Measurements from ENCODE around the gene WDR88. TPM values are rescaled to one million over a fixed set of nuclear protein-coding genes. Genes with fewer than 3 reads are reported as not detected.

Gene WDR88
- total RNA-seq = not detected

- intact Hi-C loops (cut with DNase I; ENCODE audit: low total_unique reads) = no loop called here
- 95% methylated on average over 32 to 43 of the region's 43 CpGs for WGBS, 2 donors
- H3K4me3 ChIP-seq (ENCODE audit: low read depth, poor library complexity, severe bottlenecking) = no peak within 1 kb of the TSS
- DNase-seq (ENCODE audit: low spot score in 2 of 2) = no peak
- no peak for TF ChIP-seq POLR2A (IDR thresholded peaks at IDR 0.05)
- TF ChIP-seq, protein P1, sequence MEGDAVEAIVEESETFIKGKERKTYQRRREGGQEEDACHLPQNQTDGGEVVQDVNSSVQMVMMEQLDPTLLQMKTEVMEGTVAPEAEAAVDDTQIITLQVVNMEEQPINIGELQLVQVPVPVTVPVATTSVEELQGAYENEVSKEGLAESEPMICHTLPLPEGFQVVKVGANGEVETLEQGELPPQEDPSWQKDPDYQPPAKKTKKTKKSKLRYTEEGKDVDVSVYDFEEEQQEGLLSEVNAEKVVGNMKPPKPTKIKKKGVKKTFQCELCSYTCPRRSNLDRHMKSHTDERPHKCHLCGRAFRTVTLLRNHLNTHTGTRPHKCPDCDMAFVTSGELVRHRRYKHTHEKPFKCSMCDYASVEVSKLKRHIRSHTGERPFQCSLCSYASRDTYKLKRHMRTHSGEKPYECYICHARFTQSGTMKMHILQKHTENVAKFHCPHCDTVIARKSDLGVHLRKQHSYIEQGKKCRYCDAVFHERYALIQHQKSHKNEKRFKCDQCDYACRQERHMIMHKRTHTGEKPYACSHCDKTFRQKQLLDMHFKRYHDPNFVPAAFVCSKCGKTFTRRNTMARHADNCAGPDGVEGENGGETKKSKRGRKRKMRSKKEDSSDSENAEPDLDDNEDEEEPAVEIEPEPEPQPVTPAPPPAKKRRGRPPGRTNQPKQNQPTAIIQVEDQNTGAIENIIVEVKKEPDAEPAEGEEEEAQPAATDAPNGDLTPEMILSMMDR (IDR thresholded peaks at IDR 0.05) = no peak
Observed at GRCh38 chr19:33132021-33132420, at the start of gene WDR88. Gene WDR88, plus strand, starts transcription at chr19:33132114. Its CDS starts 56 bp downstream, at chr19:33132170.

GRCh38 chr19:33085570-33086128, 46.3 kb upstream of the WDR88 start:
- intact Hi-C loops (cut with DNase I; ENCODE audit: low total_unique reads) = no loop called here
- no peak for DNase-seq (ENCODE audit: low spot score in 2 of 2)
- TF ChIP-seq, protein P1 (IDR thresholded peaks at IDR 0.05) = no peak
- TF ChIP-seq POLR2A (IDR thresholded peaks at IDR 0.05) = no peak
- H3K4me3 ChIP-seq (ENCODE audit: low read depth, poor library complexity, severe bottlenecking) = no peak overlapping the region
- 73 to 79% methylated on average over 3 of the region's 3 CpGs for WGBS, 2 donors

DNA sequence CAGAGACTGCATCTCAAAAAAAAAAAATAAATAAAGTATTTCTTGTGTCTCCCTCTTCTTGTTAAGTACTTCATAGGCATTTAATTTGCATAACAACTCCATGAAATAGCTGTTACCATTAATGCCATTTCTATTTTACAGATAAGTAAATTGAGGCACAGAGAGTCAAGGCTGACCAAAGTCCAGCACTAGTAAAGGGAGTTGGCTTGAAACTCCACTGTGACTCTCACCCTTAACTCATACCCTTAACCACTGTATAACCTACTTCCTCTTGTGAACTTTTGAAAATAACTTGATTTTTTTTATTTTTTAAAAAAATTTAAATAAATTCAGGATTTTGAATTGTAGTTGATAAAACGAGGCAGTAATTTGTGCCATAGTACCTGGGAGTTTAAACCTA, 45.0 kb upstream of the WDR88 start:
- intact Hi-C loops (cut with DNase I; ENCODE audit: low total_unique reads) = no loop called here
- DNase-seq (ENCODE audit: low spot score in 2 of 2) = no peak
- 76 to 83% methylated on average over 1 of the region's 1 CpG for WGBS, 2 donors
- TF ChIP-seq POLR2A (IDR thresholded peaks at IDR 0.05) = no peak
- TF ChIP-seq, protein P1 (IDR thresholded peaks at IDR 0.05) = no peak
- no peak overlapping the region for H3K4me3 ChIP-seq (ENCODE audit: low read depth, poor library complexity, severe bottlenecking)

DNA sequence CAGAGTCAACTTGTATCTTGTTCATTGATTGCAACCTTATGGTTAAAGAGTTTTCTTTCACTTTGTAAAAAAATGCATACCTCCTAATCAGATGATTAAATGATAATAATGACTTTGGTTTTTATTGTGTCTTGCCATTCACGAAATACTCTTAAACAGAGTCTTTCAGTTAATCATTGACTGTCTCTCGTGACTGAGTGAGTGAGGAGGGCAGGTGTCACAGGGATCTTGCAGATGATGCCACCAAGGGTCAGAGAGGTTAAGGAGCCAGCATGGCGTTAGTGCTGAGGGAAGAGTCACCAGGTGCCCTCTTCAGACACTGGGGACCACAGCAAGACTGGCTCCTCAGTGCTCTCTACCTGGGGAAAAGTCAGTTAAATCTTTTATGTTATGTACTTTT, 42.9 kb upstream of the WDR88 start:
- TF ChIP-seq, protein P1 (IDR thresholded peaks at IDR 0.05) = no peak
- TF ChIP-seq POLR2A (IDR thresholded peaks at IDR 0.05) = no peak
- intact Hi-C loops (cut with DNase I; ENCODE audit: low total_unique reads) = no loop called here
- WGBS, 2 donors = 95 to 97% methylated on average over 3 of the region's 3 CpGs

DNA sequence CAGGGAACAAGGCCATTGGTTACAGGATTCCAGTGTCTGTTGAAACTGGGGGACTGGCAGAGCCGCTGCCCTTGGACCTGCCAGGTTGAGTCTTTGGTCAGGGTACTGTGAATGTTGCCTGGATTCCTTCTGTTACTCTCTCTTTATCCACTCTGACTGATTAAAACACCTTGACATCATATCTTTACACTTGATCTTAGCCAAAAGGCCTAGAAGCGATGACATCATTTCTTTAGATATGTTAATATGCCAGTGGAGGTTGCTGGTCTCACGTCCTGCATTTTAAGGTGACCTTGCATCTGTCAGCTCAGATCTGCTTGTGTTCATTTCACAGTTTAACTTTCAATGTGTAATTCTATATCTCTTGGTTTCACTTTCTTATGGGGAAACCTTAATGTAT, 41.7 kb upstream of the WDR88 start:
- H3K4me3 ChIP-seq (ENCODE audit: low read depth, poor library complexity, severe bottlenecking) = no peak overlapping the region
- intact Hi-C loops (cut with DNase I; ENCODE audit: low total_unique reads) = no loop called here
- 86 to 90% methylated on average over 3 of the region's 3 CpGs for WGBS, 2 donors
- no peak for TF ChIP-seq POLR2A (IDR thresholded peaks at IDR 0.05)
- TF ChIP-seq, protein P1 (IDR thresholded peaks at IDR 0.05) = no peak
- no peak for DNase-seq (ENCODE audit: low spot score in 2 of 2)

More for the DNA sequence above, 42.9 kb upstream of the WDR88 start:
- DNase-seq (ENCODE audit: low spot score in 2 of 2) = no peak
- no peak overlapping the region for H3K4me3 ChIP-seq (ENCODE audit: low read depth, poor library complexity, severe bottlenecking)
